DND-41 (cell line): ENCODE data around the gene USF2.

Source experiments
- EZH2 ChIP-seq: IDR thresholded peaks from 3 replicates; pipeline ENCODE4 v1.6.1; 2012; ENCODE audit warnings: borderline replicate concordance, low read depth, mild to moderate bottlenecking, moderate library complexity, low read length, inconsistent platforms; ENCODE audit not compliant: severe bottlenecking
- TF ChIP-seq, protein P1 (sequence below): IDR thresholded peaks from 2 replicates; pipeline ENCODE4 v1.5.1; 2012; ENCODE audit warnings: borderline replicate concordance, low read length, moderate library complexity, mild to moderate bottlenecking; ENCODE audit not compliant: poor library complexity, severe bottlenecking; ENCODE audit errors: extremely low read depth

DNA sequence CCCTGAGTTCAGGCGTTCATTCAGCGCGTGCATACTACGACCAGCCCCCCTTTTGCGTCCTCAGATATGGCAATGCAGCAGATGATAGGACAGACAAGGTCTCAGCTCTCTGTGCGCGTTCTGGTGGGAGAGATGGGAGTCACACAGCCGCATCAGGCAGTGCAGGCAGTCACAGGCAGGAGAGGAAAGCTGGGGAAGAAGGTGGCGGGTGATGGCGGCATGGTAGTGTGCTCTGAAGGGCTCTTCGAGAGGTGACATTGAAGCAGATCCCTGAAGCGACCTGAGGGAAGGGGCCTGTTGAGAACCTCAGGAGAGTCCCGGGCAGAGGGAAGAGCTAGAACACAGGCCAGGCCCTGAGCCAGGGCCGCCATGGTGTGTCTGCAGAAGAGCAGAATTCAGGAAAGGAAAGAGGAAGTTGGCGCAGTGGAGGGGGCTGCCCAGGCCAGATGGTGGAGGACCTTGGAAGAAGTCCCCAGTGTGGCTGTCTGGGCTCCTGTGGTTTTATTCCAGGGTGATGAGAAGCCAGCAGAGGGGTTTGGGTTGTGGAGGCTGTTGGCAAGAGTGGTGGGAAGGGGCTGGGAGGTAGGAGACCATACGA, 3.5 kb downstream of the USF2 start:
- TF ChIP-seq, protein P1, sequence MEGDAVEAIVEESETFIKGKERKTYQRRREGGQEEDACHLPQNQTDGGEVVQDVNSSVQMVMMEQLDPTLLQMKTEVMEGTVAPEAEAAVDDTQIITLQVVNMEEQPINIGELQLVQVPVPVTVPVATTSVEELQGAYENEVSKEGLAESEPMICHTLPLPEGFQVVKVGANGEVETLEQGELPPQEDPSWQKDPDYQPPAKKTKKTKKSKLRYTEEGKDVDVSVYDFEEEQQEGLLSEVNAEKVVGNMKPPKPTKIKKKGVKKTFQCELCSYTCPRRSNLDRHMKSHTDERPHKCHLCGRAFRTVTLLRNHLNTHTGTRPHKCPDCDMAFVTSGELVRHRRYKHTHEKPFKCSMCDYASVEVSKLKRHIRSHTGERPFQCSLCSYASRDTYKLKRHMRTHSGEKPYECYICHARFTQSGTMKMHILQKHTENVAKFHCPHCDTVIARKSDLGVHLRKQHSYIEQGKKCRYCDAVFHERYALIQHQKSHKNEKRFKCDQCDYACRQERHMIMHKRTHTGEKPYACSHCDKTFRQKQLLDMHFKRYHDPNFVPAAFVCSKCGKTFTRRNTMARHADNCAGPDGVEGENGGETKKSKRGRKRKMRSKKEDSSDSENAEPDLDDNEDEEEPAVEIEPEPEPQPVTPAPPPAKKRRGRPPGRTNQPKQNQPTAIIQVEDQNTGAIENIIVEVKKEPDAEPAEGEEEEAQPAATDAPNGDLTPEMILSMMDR, result no peak
- no peak for TF ChIP-seq EZH2
